Liver (tissue), 9 donors: Measurements from ENCODE around the gene PTPN23. TPM values are rescaled to one million over a fixed set of nuclear protein-coding genes. Genes with fewer than 3 reads are reported as not detected.

Experiments used
- DNase-seq: peaks from one replicate; pipeline ENCODE4 v3.0.0-alpha.2; 2017; ENCODE audit warnings: low spot score
- H3K27ac ChIP-seq, 2 donors: one replicate each; pipeline ENCODE4 v1.7.0; 2013; ENCODE audit warnings: inconsistent platforms in 2 of 2, low read length in 2 of 2, control low read depth in 1 of 2, low read depth in 1 of 2, mild to moderate bottlenecking in 1 of 2
- H3K27me3 ChIP-seq, 4 donors: one replicate each; pipeline versions ENCODE4 v1.6.1 to v1.7.0; 2013; ENCODE audit warnings: low read length in 3 of 4, inconsistent platforms in 1 of 4, mild to moderate bottlenecking in 1 of 4, moderate library complexity in 1 of 4; ENCODE audit not compliant: control insufficient read depth in 4 of 4, insufficient read depth in 4 of 4
- H3K36me3 ChIP-seq, 4 donors: one replicate each; pipeline versions ENCODE4 v1.6.1 to v1.7.0; 2013; ENCODE audit warnings: low read length in 3 of 4, mild to moderate bottlenecking in 3 of 4, low read depth in 1 of 4, moderate library complexity in 1 of 4; ENCODE audit not compliant: control insufficient read depth in 4 of 4, insufficient read depth in 3 of 4
- H3K4me1 ChIP-seq, 4 donors: one replicate each; pipeline versions ENCODE4 v1.6.1 to v1.7.0; 2013; ENCODE audit warnings: low read length in 3 of 4, mild to moderate bottlenecking in 3 of 4, moderate library complexity in 1 of 4; ENCODE audit not compliant: control insufficient read depth in 4 of 4, insufficient read depth in 4 of 4
- H3K4me3 ChIP-seq, 3 donors: one replicate each; pipeline versions ENCODE4 v1.6.1 to v1.7.0; 2013; ENCODE audit warnings: low read length in 3 of 3, control low read depth in 1 of 3, low read depth in 1 of 3, mild to moderate bottlenecking in 1 of 3
- H3K9ac ChIP-seq, 2 donors: one replicate each; pipeline ENCODE4 v1.7.0; 2013; ENCODE audit warnings: low read length in 2 of 2, mild to moderate bottlenecking in 2 of 2, moderate library complexity in 2 of 2, control low read depth in 1 of 2, low read depth in 1 of 2
- H3K9me3 ChIP-seq, 4 donors: one replicate each; pipeline versions ENCODE4 v1.6.1 to v1.7.0; 2013; ENCODE audit warnings: low read length in 3 of 4; ENCODE audit not compliant: control insufficient read depth in 4 of 4
- EGR1 ChIP-seq, 2 donors: IDR thresholded peaks; 2 replicates each; pipeline ENCODE4 v1.6.1; 2016 to 2018; ENCODE audit warnings: antibody characterized with exemption in 2 of 2, low read depth in 2 of 2
- FOXA1 ChIP-seq: IDR thresholded peaks from 2 replicates; pipeline ENCODE4 v1.6.1; 2016; ENCODE audit warnings: antibody characterized with exemption
- FOXA2 ChIP-seq: IDR thresholded peaks from 2 replicates; pipeline ENCODE4 v1.6.1; 2016; ENCODE audit warnings: antibody characterized with exemption
- GABPA ChIP-seq, 2 donors: IDR thresholded peaks in 1 of 2; conservative IDR thresholded peaks in 1 of 2; 2 replicates each; pipeline ENCODE4 v1.6.1; 2016; ENCODE audit warnings: antibody characterized with exemption in 2 of 2, mild to moderate bottlenecking in 1 of 2, moderate library complexity in 1 of 2
- HNF4A ChIP-seq, 2 donors: conservative IDR thresholded peaks; 2 replicates each; pipeline ENCODE4 v1.6.1; 2016; ENCODE audit warnings: antibody characterized with exemption in 2 of 2, mild to moderate bottlenecking in 2 of 2
- HNF4G ChIP-seq: IDR thresholded peaks from 2 replicates; pipeline ENCODE4 v1.6.1; 2016; ENCODE audit warnings: antibody characterized with exemption
- JUND ChIP-seq, 2 donors: IDR thresholded peaks; 2 replicates each; pipeline ENCODE4 v1.6.1; 2016; ENCODE audit warnings: antibody characterized with exemption in 2 of 2
- NR2F2 ChIP-seq: IDR thresholded peaks from 2 replicates; pipeline ENCODE4 v1.6.1; 2016; ENCODE audit warnings: antibody characterized with exemption
- RAD21 ChIP-seq, 2 donors: IDR thresholded peaks; 2 replicates each; pipeline ENCODE4 v1.6.1; 2016; ENCODE audit warnings: antibody characterized with exemption in 2 of 2, mild to moderate bottlenecking in 2 of 2
- RXRA ChIP-seq, 2 donors: IDR thresholded peaks; 2 replicates each; pipeline ENCODE4 v1.6.1; 2017 to 2018; ENCODE audit warnings: antibody characterized with exemption in 2 of 2, mild to moderate bottlenecking in 1 of 2
- SP1 ChIP-seq: IDR thresholded peaks from 2 replicates; pipeline ENCODE4 v1.6.1; 2018; ENCODE audit warnings: antibody characterized with exemption, mild to moderate bottlenecking
- TAF1 ChIP-seq: conservative IDR thresholded peaks from 2 replicates; pipeline ENCODE4 v1.6.1; 2016; ENCODE audit warnings: antibody characterized with exemption, mild to moderate bottlenecking
- YY1 ChIP-seq: IDR thresholded peaks from 2 replicates; pipeline ENCODE4 v1.6.1; 2016; ENCODE audit warnings: antibody characterized with exemption, mild to moderate bottlenecking
- WGBS: extraction: QIAGEN DNeasy Blood & Tissue Kit; methylation state at CpG from one replicate; pipeline ENCODE4 v1.1.7; 2013; 5-methylcytosine and 5-hydroxymethylcytosine counted together
- polyA plus RNA-seq, 2 donors: library from polyadenylated mRNA; stranded (reverse) in 1 of 2; unstranded in 1 of 2; fragments of 200-250 nt in 1 of 2; fragments of >200 nt in 1 of 2; fragmentation: Nextera tagmentation in 1 of 2; extraction: Ambion mirVana in 1 of 2; gene quantifications; one replicate each; pipeline versions ENCODE4 v1.2.1 to v1.2.3, GENCODE V29; 2013 to 2015
- total RNA-seq, 2 donors: library from RNA; depleted of rRNA; stranded (reverse); fragments of >200 nt; gene quantifications; one replicate each; pipeline ENCODE4 v1.2.3, GENCODE V29; 2014
- TF ChIP-seq, protein P1 (sequence below): fragments of 150-350 bp; IDR thresholded peaks from 2 replicates; pipeline ENCODE4 v1.5.1; 2017; ENCODE audit warnings: improper control_type of control experiment, low read depth, low read length; ENCODE audit not compliant: missing input control
- TF ChIP-seq, protein P2 (sequence below): IDR thresholded peaks from 2 replicates; pipeline ENCODE4 v1.6.1; 2016; ENCODE audit warnings: antibody characterized with exemption, mild to moderate bottlenecking
- TF ChIP-seq, protein P3 (sequence below): IDR thresholded peaks from 2 replicates; pipeline ENCODE4 v1.6.1; 2016; ENCODE audit warnings: antibody characterized with exemption
- TF ChIP-seq, protein P4 (sequence below): IDR thresholded peaks from 2 replicates; pipeline ENCODE4 v1.6.1; 2016; ENCODE audit warnings: antibody characterized with exemption
- TF ChIP-seq, protein P5 (sequence below): IDR thresholded peaks from 2 replicates; pipeline ENCODE4 v1.6.1; 2016; ENCODE audit warnings: antibody characterized with exemption
- donor health status: healthy.
- donor health status: healthy.
- donor health status: healthy.
- donor health status: healthy.
- donor health status: healthy.

PTPN23 gene
- total and polyA plus RNA-seq, 4 donors: 3.8 to 84.4 (median 11.5) TPM

DNA sequence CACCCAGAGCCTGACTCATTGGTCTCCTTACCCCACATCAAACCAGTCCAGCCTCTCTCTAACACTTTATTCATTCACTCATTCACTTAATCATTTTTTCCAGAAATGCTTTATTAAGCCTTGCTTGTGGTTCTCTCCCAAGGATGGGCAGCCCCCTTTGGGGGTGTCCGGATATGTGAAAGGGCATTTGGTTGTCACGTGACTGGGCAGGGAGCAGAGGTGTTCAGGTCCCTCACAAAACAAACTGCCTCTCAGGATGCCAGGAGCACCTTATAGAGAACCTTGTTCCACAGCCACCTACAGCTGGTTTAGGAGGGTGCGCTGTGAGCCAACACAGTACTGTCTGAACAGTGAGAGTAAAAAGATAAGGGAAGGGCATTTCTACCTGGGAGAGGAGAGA, 25.8 kb upstream of the PTPN23 start:
- WGBS: 86% methylated on average over 3 of the region's 3 CpGs

DNA sequence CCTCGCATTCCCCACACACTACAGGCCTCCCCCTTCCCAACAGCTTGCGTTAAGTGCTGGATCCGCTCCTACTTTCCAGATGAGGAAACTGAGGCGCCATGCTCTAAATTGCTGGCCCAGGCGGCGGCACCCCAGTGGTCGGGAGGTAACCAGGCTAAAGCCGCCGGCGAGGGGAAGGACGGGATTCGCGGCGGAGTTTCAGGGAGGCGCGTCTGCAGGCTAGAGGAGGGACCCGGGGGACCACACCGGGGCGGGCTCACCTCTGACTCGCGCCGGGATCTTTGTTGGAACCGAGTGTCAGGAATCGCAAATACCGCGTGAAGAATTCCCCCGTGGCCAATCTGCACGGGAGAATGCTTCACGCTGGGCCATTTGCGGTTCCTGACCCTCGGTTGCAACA, 24.6 kb upstream of the PTPN23 start:
- H3K9ac ChIP-seq: no peak overlapping the region
- no peak for DNase-seq
- no peak for TF ChIP-seq SP1
- no peak for TF ChIP-seq NR2F2
- TF ChIP-seq, protein P1, sequence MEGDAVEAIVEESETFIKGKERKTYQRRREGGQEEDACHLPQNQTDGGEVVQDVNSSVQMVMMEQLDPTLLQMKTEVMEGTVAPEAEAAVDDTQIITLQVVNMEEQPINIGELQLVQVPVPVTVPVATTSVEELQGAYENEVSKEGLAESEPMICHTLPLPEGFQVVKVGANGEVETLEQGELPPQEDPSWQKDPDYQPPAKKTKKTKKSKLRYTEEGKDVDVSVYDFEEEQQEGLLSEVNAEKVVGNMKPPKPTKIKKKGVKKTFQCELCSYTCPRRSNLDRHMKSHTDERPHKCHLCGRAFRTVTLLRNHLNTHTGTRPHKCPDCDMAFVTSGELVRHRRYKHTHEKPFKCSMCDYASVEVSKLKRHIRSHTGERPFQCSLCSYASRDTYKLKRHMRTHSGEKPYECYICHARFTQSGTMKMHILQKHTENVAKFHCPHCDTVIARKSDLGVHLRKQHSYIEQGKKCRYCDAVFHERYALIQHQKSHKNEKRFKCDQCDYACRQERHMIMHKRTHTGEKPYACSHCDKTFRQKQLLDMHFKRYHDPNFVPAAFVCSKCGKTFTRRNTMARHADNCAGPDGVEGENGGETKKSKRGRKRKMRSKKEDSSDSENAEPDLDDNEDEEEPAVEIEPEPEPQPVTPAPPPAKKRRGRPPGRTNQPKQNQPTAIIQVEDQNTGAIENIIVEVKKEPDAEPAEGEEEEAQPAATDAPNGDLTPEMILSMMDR: no peak
- TF ChIP-seq RAD21 (IDR thresholded peaks at IDR 0.05): no peak
- TF ChIP-seq GABPA (IDR thresholded peaks at IDR 0.05 in 1 of 2, conservative IDR thresholded peaks at IDR 0.05 in 1 of 2): no peak
- TF ChIP-seq FOXA2: no peak
- no peak for TF ChIP-seq JUND (IDR thresholded peaks at IDR 0.05)
- TF ChIP-seq TAF1: no peak
- TF ChIP-seq, protein P2, sequence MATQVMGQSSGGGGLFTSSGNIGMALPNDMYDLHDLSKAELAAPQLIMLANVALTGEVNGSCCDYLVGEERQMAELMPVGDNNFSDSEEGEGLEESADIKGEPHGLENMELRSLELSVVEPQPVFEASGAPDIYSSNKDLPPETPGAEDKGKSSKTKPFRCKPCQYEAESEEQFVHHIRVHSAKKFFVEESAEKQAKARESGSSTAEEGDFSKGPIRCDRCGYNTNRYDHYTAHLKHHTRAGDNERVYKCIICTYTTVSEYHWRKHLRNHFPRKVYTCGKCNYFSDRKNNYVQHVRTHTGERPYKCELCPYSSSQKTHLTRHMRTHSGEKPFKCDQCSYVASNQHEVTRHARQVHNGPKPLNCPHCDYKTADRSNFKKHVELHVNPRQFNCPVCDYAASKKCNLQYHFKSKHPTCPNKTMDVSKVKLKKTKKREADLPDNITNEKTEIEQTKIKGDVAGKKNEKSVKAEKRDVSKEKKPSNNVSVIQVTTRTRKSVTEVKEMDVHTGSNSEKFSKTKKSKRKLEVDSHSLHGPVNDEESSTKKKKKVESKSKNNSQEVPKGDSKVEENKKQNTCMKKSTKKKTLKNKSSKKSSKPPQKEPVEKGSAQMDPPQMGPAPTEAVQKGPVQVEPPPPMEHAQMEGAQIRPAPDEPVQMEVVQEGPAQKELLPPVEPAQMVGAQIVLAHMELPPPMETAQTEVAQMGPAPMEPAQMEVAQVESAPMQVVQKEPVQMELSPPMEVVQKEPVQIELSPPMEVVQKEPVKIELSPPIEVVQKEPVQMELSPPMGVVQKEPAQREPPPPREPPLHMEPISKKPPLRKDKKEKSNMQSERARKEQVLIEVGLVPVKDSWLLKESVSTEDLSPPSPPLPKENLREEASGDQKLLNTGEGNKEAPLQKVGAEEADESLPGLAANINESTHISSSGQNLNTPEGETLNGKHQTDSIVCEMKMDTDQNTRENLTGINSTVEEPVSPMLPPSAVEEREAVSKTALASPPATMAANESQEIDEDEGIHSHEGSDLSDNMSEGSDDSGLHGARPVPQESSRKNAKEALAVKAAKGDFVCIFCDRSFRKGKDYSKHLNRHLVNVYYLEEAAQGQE: no peak
- TF ChIP-seq, protein P3, sequence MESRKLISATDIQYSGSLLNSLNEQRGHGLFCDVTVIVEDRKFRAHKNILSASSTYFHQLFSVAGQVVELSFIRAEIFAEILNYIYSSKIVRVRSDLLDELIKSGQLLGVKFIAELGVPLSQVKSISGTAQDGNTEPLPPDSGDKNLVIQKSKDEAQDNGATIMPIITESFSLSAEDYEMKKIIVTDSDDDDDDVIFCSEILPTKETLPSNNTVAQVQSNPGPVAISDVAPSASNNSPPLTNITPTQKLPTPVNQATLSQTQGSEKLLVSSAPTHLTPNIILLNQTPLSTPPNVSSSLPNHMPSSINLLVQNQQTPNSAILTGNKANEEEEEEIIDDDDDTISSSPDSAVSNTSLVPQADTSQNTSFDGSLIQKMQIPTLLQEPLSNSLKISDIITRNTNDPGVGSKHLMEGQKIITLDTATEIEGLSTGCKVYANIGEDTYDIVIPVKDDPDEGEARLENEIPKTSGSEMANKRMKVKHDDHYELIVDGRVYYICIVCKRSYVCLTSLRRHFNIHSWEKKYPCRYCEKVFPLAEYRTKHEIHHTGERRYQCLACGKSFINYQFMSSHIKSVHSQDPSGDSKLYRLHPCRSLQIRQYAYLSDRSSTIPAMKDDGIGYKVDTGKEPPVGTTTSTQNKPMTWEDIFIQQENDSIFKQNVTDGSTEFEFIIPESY: no peak
- TF ChIP-seq, protein P4, sequence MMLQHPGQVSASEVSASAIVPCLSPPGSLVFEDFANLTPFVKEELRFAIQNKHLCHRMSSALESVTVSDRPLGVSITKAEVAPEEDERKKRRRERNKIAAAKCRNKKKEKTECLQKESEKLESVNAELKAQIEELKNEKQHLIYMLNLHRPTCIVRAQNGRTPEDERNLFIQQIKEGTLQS: no peak
- no peak for TF ChIP-seq EGR1 (IDR thresholded peaks at IDR 0.05; ENCODE audit: low read depth in 2 of 2)
- TF ChIP-seq, protein P5, sequence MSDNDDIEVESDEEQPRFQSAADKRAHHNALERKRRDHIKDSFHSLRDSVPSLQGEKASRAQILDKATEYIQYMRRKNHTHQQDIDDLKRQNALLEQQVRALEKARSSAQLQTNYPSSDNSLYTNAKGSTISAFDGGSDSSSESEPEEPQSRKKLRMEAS: no peak
- no peak for TF ChIP-seq RXRA (IDR thresholded peaks at IDR 0.05)
- TF ChIP-seq HNF4G: no peak
- TF ChIP-seq HNF4A (conservative IDR thresholded peaks at IDR 0.05): no peak
- TF ChIP-seq FOXA1: no peak
- TF ChIP-seq YY1: no peak
- no peak overlapping the region for H3K4me3 ChIP-seq
- H3K9me3 ChIP-seq: peaks cover 0 to 4% (median 2%) of the 10 kb centered on the region in 4 donors
- 95% methylated on average over 31 of the region's 31 CpGs for WGBS
- no peak overlapping the region for H3K27ac ChIP-seq
- no peaks in the 10 kb centered on the region for H3K4me1 ChIP-seq
- no peaks in the 10 kb centered on the region for H3K36me3 ChIP-seq
- H3K27me3 ChIP-seq: no peaks in the 10 kb centered on the region

More for the DNA sequence above, 25.8 kb upstream of the PTPN23 start:
- Histone ChIP-seq H3K27ac (no peak overlapping the region), H3K9ac (no peak overlapping the region), H3K4me1 (no peaks in the 10 kb centered on the region), H3K27me3 (no peaks in the 10 kb centered on the region), H3K36me3 (no peaks in the 10 kb centered on the region), H3K4me3 (no peak overlapping the region), H3K9me3 (peaks cover 0 to 4% (median 2%) of the 10 kb centered on the region in 4 donors)
- no peak for DNase-seq
- TF ChIP-seq GABPA (IDR thresholded peaks at IDR 0.05 in 1 of 2, conservative IDR thresholded peaks at IDR 0.05 in 1 of 2) (no peak), NR2F2 (no peak), TAF1 (no peak), FOXA1 (no peak), SP1 (no peak), EGR1 (IDR thresholded peaks at IDR 0.05; ENCODE audit: low read depth in 2 of 2) (no peak), YY1 (no peak), JUND (IDR thresholded peaks at IDR 0.05) (no peak)
- TF ChIP-seq, protein P3: no peak
